Measurements from ENCODE around the gene ZBTB44. TPM values are rescaled to one million over a fixed set of nuclear protein-coding genes. Genes with fewer than 3 reads are reported as not detected.

The ZBTB44 gene
- total RNA-seq, 1 experiment from 2014 or later = 32.5 TPM

DNA sequence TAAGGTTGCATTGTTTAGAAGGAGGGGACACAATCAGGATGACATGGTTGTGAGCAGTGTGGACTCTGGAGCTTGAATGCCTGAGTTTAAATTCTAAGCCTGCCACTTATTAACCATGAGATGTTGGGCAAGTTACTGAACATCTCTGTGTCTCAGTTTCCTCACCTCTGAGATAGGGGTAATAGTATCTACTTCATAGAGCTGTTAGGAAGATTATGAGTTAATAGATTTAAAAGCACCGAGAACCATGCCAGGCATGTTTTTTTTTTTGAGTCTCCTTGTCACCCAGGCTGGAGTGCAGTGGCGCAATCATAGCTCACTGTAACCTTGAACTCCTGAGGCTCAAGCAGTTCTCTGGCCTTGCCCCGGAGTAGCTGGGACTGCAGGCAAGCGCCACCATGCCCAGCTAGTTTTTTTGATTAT lies 121.9 kb downstream of the ZBTB44 start:
- ChIA-PET CTCF (no interaction called here), RAD21 (ENCODE audit: low non-redundant PET in 1 of 2, low total read pairs in 2 of 2, uncharacterized antibody in 2 of 2, unreplicated experiment in 2 of 2) (no interaction called here), POLR2A (no interaction called here)
- Histone ChIP-seq H3K4me1 (ENCODE audit: control insufficient read depth in 1 of 2, insufficient read depth in 2 of 2, low read length in 2 of 2) (no peaks in the 10 kb centered on the region), H3K36me3 (ENCODE audit: control insufficient read depth in 1 of 2, insufficient read depth in 2 of 2, low read length in 2 of 2) (peaks cover 4 to 6% of the 10 kb centered on the region in 2 experiments; a peak in 3 of 4 replicates), H2AFZ (ENCODE audit: low read depth, low read length, poor library complexity, severe bottlenecking) (no peak overlapping the region), H3K79me2 (ENCODE audit: insufficient read depth, low read length) (peaks cover 9% of the 10 kb centered on the region; the same call in 1 of the 2 replicates), H3K9me2 (ENCODE audit: insufficient read depth) (no peaks in the 10 kb centered on the region), H4K20me1 (ENCODE audit: insufficient read depth) (no peaks in the 10 kb centered on the region), H3K9me3 (ENCODE audit: control insufficient read depth in 1 of 2, insufficient read depth in 1 of 2, low read depth in 1 of 2, low read length in 2 of 2) (no peaks in the 10 kb centered on the region), H3K4me3 (replicated peaks in 1 of 2; ENCODE audit: low read depth in 1 of 2, low read length in 2 of 2) (no peak overlapping the region), H3K9ac (ENCODE audit: low read length) (no peak overlapping the region), H3K27ac (ENCODE audit: low read depth, low read length) (no peak overlapping the region), H3K4me2 (ENCODE audit: low read length) (no peak overlapping the region), H3K27me3 (ENCODE audit: insufficient read depth, low read length) (no peaks in the 10 kb centered on the region)
- DNase-seq (ENCODE audit: low read depth, low spot score) (no peak), ATAC-seq (no peak)
- BruUV-seq (replicated peaks) = no TSS peak
- intact Hi-C loops (cut with micrococcal nuclease) = no loop called here
- TF ChIP-seq YY1 (IDR thresholded peaks at IDR 0.05; ENCODE audit: extremely low read depth, insufficient replicate concordance, low read depth, low read length) = no peak
- no peak for TF ChIP-seq EGR1 (IDR thresholded peaks at IDR 0.05; ENCODE audit: low read depth)
- TF ChIP-seq, protein P1, sequence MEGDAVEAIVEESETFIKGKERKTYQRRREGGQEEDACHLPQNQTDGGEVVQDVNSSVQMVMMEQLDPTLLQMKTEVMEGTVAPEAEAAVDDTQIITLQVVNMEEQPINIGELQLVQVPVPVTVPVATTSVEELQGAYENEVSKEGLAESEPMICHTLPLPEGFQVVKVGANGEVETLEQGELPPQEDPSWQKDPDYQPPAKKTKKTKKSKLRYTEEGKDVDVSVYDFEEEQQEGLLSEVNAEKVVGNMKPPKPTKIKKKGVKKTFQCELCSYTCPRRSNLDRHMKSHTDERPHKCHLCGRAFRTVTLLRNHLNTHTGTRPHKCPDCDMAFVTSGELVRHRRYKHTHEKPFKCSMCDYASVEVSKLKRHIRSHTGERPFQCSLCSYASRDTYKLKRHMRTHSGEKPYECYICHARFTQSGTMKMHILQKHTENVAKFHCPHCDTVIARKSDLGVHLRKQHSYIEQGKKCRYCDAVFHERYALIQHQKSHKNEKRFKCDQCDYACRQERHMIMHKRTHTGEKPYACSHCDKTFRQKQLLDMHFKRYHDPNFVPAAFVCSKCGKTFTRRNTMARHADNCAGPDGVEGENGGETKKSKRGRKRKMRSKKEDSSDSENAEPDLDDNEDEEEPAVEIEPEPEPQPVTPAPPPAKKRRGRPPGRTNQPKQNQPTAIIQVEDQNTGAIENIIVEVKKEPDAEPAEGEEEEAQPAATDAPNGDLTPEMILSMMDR (IDR thresholded peaks at IDR 0.05 in 2 of 3, conservative IDR thresholded peaks at IDR 0.05 in 1 of 3; ENCODE audit: borderline replicate concordance in 1 of 3, insufficient read depth in 1 of 3, low read depth in 2 of 3, low read length in 2 of 3) = no peak
- TF ChIP-seq, protein P2, sequence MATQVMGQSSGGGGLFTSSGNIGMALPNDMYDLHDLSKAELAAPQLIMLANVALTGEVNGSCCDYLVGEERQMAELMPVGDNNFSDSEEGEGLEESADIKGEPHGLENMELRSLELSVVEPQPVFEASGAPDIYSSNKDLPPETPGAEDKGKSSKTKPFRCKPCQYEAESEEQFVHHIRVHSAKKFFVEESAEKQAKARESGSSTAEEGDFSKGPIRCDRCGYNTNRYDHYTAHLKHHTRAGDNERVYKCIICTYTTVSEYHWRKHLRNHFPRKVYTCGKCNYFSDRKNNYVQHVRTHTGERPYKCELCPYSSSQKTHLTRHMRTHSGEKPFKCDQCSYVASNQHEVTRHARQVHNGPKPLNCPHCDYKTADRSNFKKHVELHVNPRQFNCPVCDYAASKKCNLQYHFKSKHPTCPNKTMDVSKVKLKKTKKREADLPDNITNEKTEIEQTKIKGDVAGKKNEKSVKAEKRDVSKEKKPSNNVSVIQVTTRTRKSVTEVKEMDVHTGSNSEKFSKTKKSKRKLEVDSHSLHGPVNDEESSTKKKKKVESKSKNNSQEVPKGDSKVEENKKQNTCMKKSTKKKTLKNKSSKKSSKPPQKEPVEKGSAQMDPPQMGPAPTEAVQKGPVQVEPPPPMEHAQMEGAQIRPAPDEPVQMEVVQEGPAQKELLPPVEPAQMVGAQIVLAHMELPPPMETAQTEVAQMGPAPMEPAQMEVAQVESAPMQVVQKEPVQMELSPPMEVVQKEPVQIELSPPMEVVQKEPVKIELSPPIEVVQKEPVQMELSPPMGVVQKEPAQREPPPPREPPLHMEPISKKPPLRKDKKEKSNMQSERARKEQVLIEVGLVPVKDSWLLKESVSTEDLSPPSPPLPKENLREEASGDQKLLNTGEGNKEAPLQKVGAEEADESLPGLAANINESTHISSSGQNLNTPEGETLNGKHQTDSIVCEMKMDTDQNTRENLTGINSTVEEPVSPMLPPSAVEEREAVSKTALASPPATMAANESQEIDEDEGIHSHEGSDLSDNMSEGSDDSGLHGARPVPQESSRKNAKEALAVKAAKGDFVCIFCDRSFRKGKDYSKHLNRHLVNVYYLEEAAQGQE (IDR thresholded peaks at IDR 0.05; ENCODE audit: low read depth) = no peak
- TF ChIP-seq FOSL1 (IDR thresholded peaks at IDR 0.05; ENCODE audit: low read depth) = no peak
